ENCODE data around the gene NAGLU.

The NAGLU gene

GRCh38 chr17:42536048-42536371 lies at the start of gene NAGLU:
NAGLU (plus strand) TSS chr17:42536241; CDS start chr17:42536273, 32 bp downstream.
- peak; percentile 96 for DNase-seq

GRCh38 chr17:42488032-42488431 lies 48.0 kb upstream of the NAGLU start:
- DNase-seq: no peak

GRCh38 chr17:42493319-42493718 lies 42.7 kb upstream of the NAGLU start:
- DNase-seq: no peak

GRCh38 chr17:42494673-42495072 lies 41.4 kb upstream of the NAGLU start:
- no peak for DNase-seq

- no peak for DNase-seq
Measured at GRCh38 chr17:42498828-42499227, 37.2 kb upstream of the NAGLU start.

- DNase-seq: no peak
Measured at GRCh38 chr17:42502091-42502490, 34.0 kb upstream of the NAGLU start.

GRCh38 chr17:42502926-42503325 lies 33.1 kb upstream of the NAGLU start:
- DNase-seq: no peak

GRCh38 chr17:42507671-42508070 lies 28.4 kb upstream of the NAGLU start:
- no peak for DNase-seq

GRCh38 chr17:42508426-42509165 lies 27.4 kb upstream of the NAGLU start:
- DNase-seq: no peak

GRCh38 chr17:42509409-42509808 lies 26.6 kb upstream of the NAGLU start:
- DNase-seq: no peak

- DNase-seq: no peak
Measured at GRCh38 chr17:42509841-42510240, 26.2 kb upstream of the NAGLU start.

GRCh38 chr17:42512246-42512645 lies 23.8 kb upstream of the NAGLU start:
- no peak for DNase-seq

- DNase-seq: no peak
Measured at GRCh38 chr17:42512733-42513251, 23.2 kb upstream of the NAGLU start.

GRCh38 chr17:42513686-42514085 lies 22.4 kb upstream of the NAGLU start:
- no peak for DNase-seq

GRCh38 chr17:42514279-42514678 lies 21.8 kb upstream of the NAGLU start:
- no peak for DNase-seq

GRCh38 chr17:42514867-42515266 lies 21.2 kb upstream of the NAGLU start:
- DNase-seq: no peak

- peak; percentile 61 for DNase-seq
Measured at GRCh38 chr17:42517516-42517915, 18.5 kb upstream of the NAGLU start.

- no peak for DNase-seq
Measured at GRCh38 chr17:42518046-42518754, 17.8 kb upstream of the NAGLU start.

GRCh38 chr17:42518755-42519545 lies 17.1 kb upstream of the NAGLU start:
- DNase-seq: no peak

- no peak for DNase-seq
Measured at GRCh38 chr17:42519546-42520491, 16.2 kb upstream of the NAGLU start.

- DNase-seq: no peak
Measured at GRCh38 chr17:42520540-42520951, 15.5 kb upstream of the NAGLU start.

GRCh38 chr17:42521036-42521435 lies 15.0 kb upstream of the NAGLU start:
- DNase-seq: no peak
